ENCODE data around the gene C1orf116. TPM values are rescaled to one million over a fixed set of nuclear protein-coding genes. Genes with fewer than 3 reads are reported as not detected.
"Not testable (repeated sequence)": the region's sequence is repeated elsewhere in the genome, so short reads cannot be mapped to it uniquely, and the experiment has no call there.

C1orf116 gene
- total RNA-seq, 1 experiment from 2014 or later, result not detected

GRCh38 chr1:207051191-207051943 lies 18.8 kb upstream of the C1orf116 start, which contains the start of gene YOD1:
Gene YOD1, minus strand, starts transcription at chr1:207051208. Its CDS starts 178 bp downstream, at chr1:207051030.
- no peak for DNase-seq
- Histone ChIP-seq H3K27ac (peak within 1 kb of the TSS; percentile 47), H3K27me3 (no peaks in the 10 kb centered on the region; the same call in 1 of the 2 replicates)

GRCh38 chr1:207050480-207051190 lies 18.1 kb upstream of the C1orf116 start:
- Histone ChIP-seq H3K36me3 (no peaks in the 10 kb centered on the region), H3K27ac (peak overlapping the region; percentile 47), H3K4me3 (peak overlapping the region; percentile 62), H3K27me3 (no peaks in the 10 kb centered on the region; the same call in 1 of the 2 replicates), H3K9me3 (replicated peaks) (no peaks in the 10 kb centered on the region), H3K4me1 (no peaks in the 10 kb centered on the region)
- peak; percentile 60 to 65 for DNase-seq

More at GRCh38 chr1:207051191-207051943, 18.8 kb upstream of the C1orf116 start, which contains the start of gene YOD1:
- Histone ChIP-seq H3K9me3 (replicated peaks) (no peaks in the 10 kb centered on the region), H3K4me1 (no peaks in the 10 kb centered on the region), H3K4me3 (peak within 1 kb of the TSS; percentile 62), H3K36me3 (no peaks in the 10 kb centered on the region)

- Histone ChIP-seq H3K9me3 (replicated peaks) (no peaks in the 10 kb centered on the region), H3K27ac (no peak overlapping the region; the same call in 1 of the 2 replicates), H3K27me3 (no peaks in the 10 kb centered on the region; the same call in 1 of the 2 replicates), H3K36me3 (no peaks in the 10 kb centered on the region), H3K4me3 (peak overlapping the region; percentile 62), H3K4me1 (no peaks in the 10 kb centered on the region)
- DNase-seq, result peak in 1 of 2 experiments; percentile 28
These were observed 17.4 kb upstream of the C1orf116 start for GRCh38 chr1:207049974-207050391.

GRCh38 chr1:207049514-207049913 lies 17.0 kb upstream of the C1orf116 start:
- Histone ChIP-seq H3K27ac (no peak overlapping the region), H3K4me1 (no peaks in the 10 kb centered on the region), H3K9me3 (replicated peaks) (no peaks in the 10 kb centered on the region), H3K4me3 (peak overlapping the region; percentile 62), H3K36me3 (no peaks in the 10 kb centered on the region), H3K27me3 (no peaks in the 10 kb centered on the region; the same call in 1 of the 2 replicates)
- DNase-seq, result no peak

- no peak overlapping the region for H3K4me3 ChIP-seq
- no peak for DNase-seq
- no peak overlapping the region for H3K27ac ChIP-seq
- H3K4me1 ChIP-seq, result no peaks in the 10 kb centered on the region
- no peaks in the 10 kb centered on the region for H3K27me3 ChIP-seq
- H3K9me3 ChIP-seq (replicated peaks), result no peaks in the 10 kb centered on the region
- no peaks in the 10 kb centered on the region for H3K36me3 ChIP-seq
These were observed 16.5 kb upstream of the C1orf116 start for GRCh38 chr1:207049054-207049453.

- no peak overlapping the region for H3K27ac ChIP-seq
- no peaks in the 10 kb centered on the region for H3K27me3 ChIP-seq
- H3K9me3 ChIP-seq (replicated peaks), result no peaks in the 10 kb centered on the region
- no peaks in the 10 kb centered on the region for H3K4me1 ChIP-seq
- H3K4me3 ChIP-seq, result no peak overlapping the region
- H3K36me3 ChIP-seq, result no peaks in the 10 kb centered on the region
- DNase-seq, result no peak
These were observed 15.5 kb upstream of the C1orf116 start for GRCh38 chr1:207048041-207048440.

- no peaks in the 10 kb centered on the region for H3K36me3 ChIP-seq
These were observed 14.9 kb upstream of the C1orf116 start for GRCh38 chr1:207047505-207047904.

GRCh38 chr1:207045453-207045852 lies 12.9 kb upstream of the C1orf116 start:
- Histone ChIP-seq H3K4me1 (no peaks in the 10 kb centered on the region), H3K27me3 (no peaks in the 10 kb centered on the region), H3K9me3 (replicated peaks) (no peaks in the 10 kb centered on the region), H3K36me3 (no peaks in the 10 kb centered on the region), H3K27ac (no peak overlapping the region), H3K4me3 (no peak overlapping the region)
- DNase-seq, result no peak

More at GRCh38 chr1:207047505-207047904, 14.9 kb upstream of the C1orf116 start:
- no peaks in the 10 kb centered on the region for H3K4me1 ChIP-seq
- H3K9me3 ChIP-seq (replicated peaks), result no peaks in the 10 kb centered on the region
- no peak for DNase-seq
- H3K27ac ChIP-seq, result no peak overlapping the region
- no peaks in the 10 kb centered on the region for H3K27me3 ChIP-seq
- H3K4me3 ChIP-seq, result no peak overlapping the region

- DNase-seq; H3K36me3 ChIP-seq; H3K27ac ChIP-seq; H3K9me3 ChIP-seq (replicated peaks); H3K4me1 ChIP-seq; H3K27me3 ChIP-seq; H3K4me3 ChIP-seq: not testable (repeated sequence)
These were observed 8.8 kb upstream of the C1orf116 start for GRCh38 chr1:207041397-207041796.

GRCh38 chr1:207040181-207040533 lies 7.6 kb upstream of the C1orf116 start:
- H3K4me3 ChIP-seq, result no peak overlapping the region
- no peaks in the 10 kb centered on the region for H3K36me3 ChIP-seq
- H3K9me3 ChIP-seq (replicated peaks), result no peaks in the 10 kb centered on the region
- no peak for DNase-seq
- H3K4me1 ChIP-seq, result no peaks in the 10 kb centered on the region
- no peaks in the 10 kb centered on the region for H3K27me3 ChIP-seq
- H3K27ac ChIP-seq, result no peak overlapping the region

- H3K27ac ChIP-seq, result no peak overlapping the region
These were observed 7.0 kb upstream of the C1orf116 start for GRCh38 chr1:207039380-207040180.

GRCh38 chr1:207036865-207037264 lies 4.3 kb upstream of the C1orf116 start:
- no peaks in the 10 kb centered on the region for H3K27me3 ChIP-seq
- H3K9me3 ChIP-seq (replicated peaks), result no peaks in the 10 kb centered on the region
- no peak for DNase-seq
- H3K4me3 ChIP-seq, result no peak overlapping the region
- no peaks in the 10 kb centered on the region for H3K36me3 ChIP-seq
- no peaks in the 10 kb centered on the region for H3K4me1 ChIP-seq
- H3K27ac ChIP-seq, result no peak overlapping the region

More at GRCh38 chr1:207039380-207040180, 7.0 kb upstream of the C1orf116 start:
- Histone ChIP-seq H3K4me3 (no peak overlapping the region), H3K4me1 (no peaks in the 10 kb centered on the region), H3K27me3 (no peaks in the 10 kb centered on the region), H3K9me3 (replicated peaks) (no peaks in the 10 kb centered on the region), H3K36me3 (no peaks in the 10 kb centered on the region)
- DNase-seq, result no peak

GRCh38 chr1:207035877-207036551 lies 3.5 kb upstream of the C1orf116 start:
- Histone ChIP-seq H3K27me3 (no peaks in the 10 kb centered on the region), H3K4me3 (no peak overlapping the region), H3K27ac (no peak overlapping the region), H3K4me1 (no peaks in the 10 kb centered on the region), H3K36me3 (no peaks in the 10 kb centered on the region), H3K9me3 (replicated peaks) (no peaks in the 10 kb centered on the region)
- DNase-seq, result no peak

GRCh38 chr1:207034998-207035397 lies 2.4 kb upstream of the C1orf116 start:
- no peak overlapping the region for H3K4me3 ChIP-seq
- no peaks in the 10 kb centered on the region for H3K4me1 ChIP-seq
- no peak overlapping the region for H3K27ac ChIP-seq
- H3K27me3 ChIP-seq, result no peaks in the 10 kb centered on the region
- DNase-seq, result no peak
- H3K36me3 ChIP-seq, result no peaks in the 10 kb centered on the region
- H3K9me3 ChIP-seq (replicated peaks), result no peaks in the 10 kb centered on the region

All from SJCRH30 (cell line).